HCT116 (cell line): ENCODE measurements around the gene SLC19A1. TPM values are rescaled to one million over a fixed set of nuclear protein-coding genes. Genes with fewer than 3 reads are reported as not detected.

Source experiments
- ATAC-seq: fragments of 200-7000 bp; cut with Tn5 transposase; 2 replicates; pipeline ENCODE4 v1.9.1; 2020; ENCODE audit warnings: mild to moderate bottlenecking, moderate library complexity
- BruUV-seq: library from RNA; stranded (reverse); fragments of 400-500 nt; replicated peaks from 2 replicates; lab custom pipeline; 2021; lab: Mats Ljungman, UMichigan
- CTCF ChIA-PET: fragments of 300-600 bp; sonication (Branson Sonifier 250); formaldehyde crosslinking; loops from one replicate; lab custom pipeline; 2021; ENCODE audit warnings: antibody characterized with exemption; lab: Charles Lee
- POLR2A ChIA-PET: fragments of 300-600, 350-600 bp; sonication (Branson Sonifier 250); formaldehyde crosslinking; loops from one replicate; lab custom pipeline; 2021; ENCODE audit warnings: antibody characterized with exemption; lab: Charles Lee
- RAD21 ChIA-PET, 2 experiments: fragments of 300-600 bp; sonication (Branson Sonifier 250); formaldehyde crosslinking; loops; one replicate each; lab custom pipeline; 2023; ENCODE audit warnings: low total read pairs in 2 of 2; ENCODE audit not compliant: uncharacterized antibody in 2 of 2, unreplicated experiment in 2 of 2, low non-redundant PET in 1 of 2; lab: Charles Lee
- DNase-seq: peaks from one replicate; pipeline ENCODE4 v3.0.0-alpha.2; 2010; ENCODE audit warnings: low read depth, low spot score
- H2AFZ ChIP-seq: fragments of 200-600 bp; shearing (Covaris generic), sonication (generic); 2 replicates; pipeline ENCODE4 v1.6.1; 2017; ENCODE audit warnings: low read depth, mixed run types, mixed read lengths, antibody characterized with exemption, low read length; ENCODE audit not compliant: poor library complexity, severe bottlenecking
- H3K27ac ChIP-seq: 2 replicates; pipeline ENCODE4 v1.5.1; 2012; ENCODE audit warnings: low read depth, low read length
- H3K27me3 ChIP-seq: fragments of 200-600 bp; sonication (generic); 2 replicates; pipeline ENCODE4 v1.6.1; 2016; ENCODE audit warnings: mixed run types, low read length, mixed read lengths; ENCODE audit not compliant: insufficient read depth
- H3K36me3 ChIP-seq, 2 experiments: fragments of 200-500 bp in 1 of 2; fragments of 200-600 bp in 1 of 2; sonication (Bioruptor generic) in 1 of 2; sonication (generic) in 1 of 2; 2 replicates each; pipeline versions ENCODE4 v1.5.1 to v1.6.1; 2014 to 2016; ENCODE audit warnings: low read length in 2 of 2, inconsistent platforms in 1 of 2, mixed read lengths in 1 of 2, mixed run types in 1 of 2; ENCODE audit not compliant: insufficient read depth in 2 of 2, control insufficient read depth in 1 of 2
- H3K4me1 ChIP-seq, 2 experiments: fragments of 200-600 bp in 1 of 2; sonication (generic) in 1 of 2; 2 replicates each; pipeline versions ENCODE4 v1.5.1 to v1.6.1; 2012 to 2017; ENCODE audit warnings: low read length in 2 of 2, inconsistent platforms in 1 of 2, mild to moderate bottlenecking in 1 of 2, mixed read lengths in 1 of 2, mixed run types in 1 of 2, moderate library complexity in 1 of 2; ENCODE audit not compliant: insufficient read depth in 2 of 2, control insufficient read depth in 1 of 2
- H3K4me2 ChIP-seq: fragments of 200-600 bp; sonication (generic); 2 replicates; pipeline ENCODE4 v1.6.1; 2017; ENCODE audit warnings: mixed run types, low read length, mixed read lengths
- H3K4me3 ChIP-seq, 2 experiments: fragments of 200-600 bp in 1 of 2; sonication (generic) in 1 of 2; replicated peaks in 1 of 2; 2 replicates each; pipeline ENCODE4 v1.5.1; 2011 to 2016; ENCODE audit warnings: low read length in 2 of 2, control low read depth in 1 of 2, low read depth in 1 of 2, mild to moderate bottlenecking in 1 of 2, mixed read lengths in 1 of 2, mixed run types in 1 of 2
- H3K79me2 ChIP-seq: fragments of 200-600 bp; sonication (generic); 2 replicates; pipeline ENCODE4 v1.6.1; 2017; ENCODE audit warnings: mild to moderate bottlenecking, mixed run types, low read length, moderate library complexity, mixed read lengths; ENCODE audit not compliant: insufficient read depth
- H3K9ac ChIP-seq: fragments of 200-600 bp; sonication (generic); 2 replicates; pipeline ENCODE4 v1.6.1; 2016; ENCODE audit warnings: low read length, mixed read lengths
- H3K9me2 ChIP-seq: fragments of 200-600 bp; sonication (generic), shearing (Covaris generic); 2 replicates; pipeline ENCODE4 v1.6.1; 2017; ENCODE audit warnings: mixed run types, mild to moderate bottlenecking, moderate library complexity; ENCODE audit not compliant: insufficient read depth
- H3K9me3 ChIP-seq, 2 experiments: fragments of 200-500 bp in 1 of 2; fragments of 200-600 bp in 1 of 2; sonication (Bioruptor generic) in 1 of 2; sonication (generic) in 1 of 2; 2 replicates each; pipeline ENCODE4 v1.6.1; 2014 to 2017; ENCODE audit warnings: low read length in 2 of 2, mixed read lengths in 2 of 2, inconsistent platforms in 1 of 2, low read depth in 1 of 2, mild to moderate bottlenecking in 1 of 2, mixed run types in 1 of 2, moderate library complexity in 1 of 2; ENCODE audit not compliant: control insufficient read depth in 1 of 2, insufficient read depth in 1 of 2
- H4K20me1 ChIP-seq: fragments of 200-600 bp; sonication (generic), shearing (Covaris generic); 2 replicates; pipeline ENCODE4 v1.6.1; 2017; ENCODE audit warnings: mixed run types, mild to moderate bottlenecking, moderate library complexity; ENCODE audit not compliant: insufficient read depth
- RAD21 ChIP-seq: IDR thresholded peaks from 2 replicates; pipeline ENCODE4 v1.6.1; 2012; ENCODE audit warnings: low read depth, mild to moderate bottlenecking
- YY1 ChIP-seq: IDR thresholded peaks from 2 replicates; pipeline ENCODE4 v1.6.1; 2011; ENCODE audit warnings: low read length, low read depth, moderate library complexity, mild to moderate bottlenecking; ENCODE audit not compliant: insufficient replicate concordance; ENCODE audit errors: extremely low read depth
- ZBTB33 ChIP-seq: IDR thresholded peaks from 2 replicates; pipeline ENCODE4 v1.6.1; 2011; ENCODE audit warnings: mild to moderate bottlenecking, low read length, moderate library complexity; ENCODE audit not compliant: insufficient replicate concordance; ENCODE audit errors: extremely low read depth
- ZFX ChIP-seq: fragments of 450-650 bp; IDR thresholded peaks from 2 replicates; pipeline ENCODE4 v1.6.1; 2017
- intact Hi-C: fragments of 100-400 bp; cut with micrococcal nuclease; formaldehyde crosslinking; loops from 2 replicates; pipeline ENCODE4 v1.10.0; 2022
- total RNA-seq: library from RNA; stranded (reverse); gene quantifications from one replicate; pipeline ENCODE4 v1.2.1, GENCODE V29; 2021; ENCODE audit not compliant: unreplicated experiment

The SLC19A1 gene
- total RNA-seq, 1 experiment from 2014 or later = 50.2 TPM

- TF ChIP-seq ZBTB33 = no peak
Measured at GRCh38 chr21:45470087-45470515, 72.1 kb downstream of the SLC19A1 start (continued).

- intact Hi-C loops = loop anchor here (10.0 kb wide), 1 partner anchor 355 kb away; no protein-coding TSS in a partner anchor
- Histone ChIP-seq H3K9me2 (no peaks in the 10 kb centered on the region), H3K79me2 (peaks cover 4% of the 10 kb centered on the region; the same call in 1 of the 2 replicates), H3K9me3 (no peaks in the 10 kb centered on the region), H2AFZ (no peak overlapping the region), H3K4me2 (no peak overlapping the region), H3K4me1 (peaks cover 5 to 13% of the 10 kb centered on the region in 2 experiments; a peak in 3 of 4 replicates), H3K27me3 (no peaks in the 10 kb centered on the region), H3K36me3 (peaks cover 0 to 7% of the 10 kb centered on the region in 2 experiments; a peak in 1 of 4 replicates), H3K4me3 (no peak overlapping the region)
- CTCF ChIA-PET = no interaction called here
- POLR2A ChIA-PET = no interaction called here
- no TSS peak for BruUV-seq
- RAD21 ChIA-PET = no interaction called here
- ATAC-seq = no peak
- TF ChIP-seq RAD21 (no peak), ZBTB33 (no peak), YY1 (no peak), ZFX (no peak)
- TF ChIP-seq, all 23 proteins: peak for 0
- DNase-seq = no peak
- Histone ChIP-seq H3K27ac (no peak overlapping the region), H3K9ac (no peak overlapping the region), H4K20me1 (no peaks in the 10 kb centered on the region)
Measured at GRCh38 chr21:45469273-45470086, 72.8 kb downstream of the SLC19A1 start.
